Measurements from ENCODE around the gene IL5RA.

IL5RA gene

GRCh38 chr3:3119393-3119851, 9.2 kb upstream of the IL5RA start:
- Mint-ChIP-seq H3K9me3 (ENCODE audit: low read depth) (no peaks in the 10 kb centered on the region), H3K4me1 (ENCODE audit: low read depth) (no peaks in the 10 kb centered on the region), H3K27me3 (no peaks in the 10 kb centered on the region), H3K4me3 (no peak overlapping the region), H3K36me3 (no peaks in the 10 kb centered on the region), H3K27ac (no peak overlapping the region)

GRCh38 chr3:3117651-3118050, 7.5 kb upstream of the IL5RA start:
- Mint-ChIP-seq H3K4me1 (ENCODE audit: low read depth) (no peaks in the 10 kb centered on the region), H3K27ac (no peak overlapping the region), H3K9me3 (ENCODE audit: low read depth) (no peaks in the 10 kb centered on the region), H3K4me3 (no peak overlapping the region), H3K36me3 (no peaks in the 10 kb centered on the region), H3K27me3 (no peaks in the 10 kb centered on the region)

GRCh38 chr3:3113042-3113709, 3.0 kb upstream of the IL5RA start:
- Mint-ChIP-seq H3K9me3 (ENCODE audit: low read depth) (no peaks in the 10 kb centered on the region), H3K4me3 (no peak overlapping the region), H3K36me3 (no peaks in the 10 kb centered on the region), H3K27me3 (peaks cover 1% of the 10 kb centered on the region), H3K27ac (no peak overlapping the region), H3K4me1 (ENCODE audit: low read depth) (peaks cover 2% of the 10 kb centered on the region)

- Mint-ChIP-seq H3K27me3 (peaks cover 1% of the 10 kb centered on the region), H3K9me3 (ENCODE audit: low read depth) (no peaks in the 10 kb centered on the region), H3K36me3 (no peaks in the 10 kb centered on the region), H3K4me3 (no peak overlapping the region), H3K4me1 (ENCODE audit: low read depth) (peaks cover 2% of the 10 kb centered on the region), H3K27ac (no peak overlapping the region)
Observed at GRCh38 chr3:3110749-3111361, 681 bp upstream of the IL5RA start.

GRCh38 chr3:3109407-3110298, 521 bp downstream of the IL5RA start:
- H3K27me3 Mint-ChIP-seq: peaks cover 6% of the 10 kb centered on the region
- H3K4me1 Mint-ChIP-seq (ENCODE audit: low read depth): peaks cover 2% of the 10 kb centered on the region
- no peak overlapping the region for H3K27ac Mint-ChIP-seq
- H3K9me3 Mint-ChIP-seq (ENCODE audit: low read depth): no peaks in the 10 kb centered on the region
- H3K36me3 Mint-ChIP-seq: no peaks in the 10 kb centered on the region
- no peak overlapping the region for H3K4me3 Mint-ChIP-seq

GRCh38 chr3:3107858-3108257, 2.3 kb downstream of the IL5RA start:
- Mint-ChIP-seq H3K27ac (no peak overlapping the region), H3K4me1 (ENCODE audit: low read depth) (peaks cover 2% of the 10 kb centered on the region), H3K9me3 (ENCODE audit: low read depth) (no peaks in the 10 kb centered on the region), H3K36me3 (no peaks in the 10 kb centered on the region), H3K27me3 (peaks cover 6% of the 10 kb centered on the region), H3K4me3 (no peak overlapping the region)

- Mint-ChIP-seq H3K27me3 (peaks cover 6% of the 10 kb centered on the region), H3K36me3 (no peaks in the 10 kb centered on the region), H3K4me3 (no peak overlapping the region), H3K4me1 (ENCODE audit: low read depth) (peaks cover 2% of the 10 kb centered on the region), H3K27ac (no peak overlapping the region), H3K9me3 (ENCODE audit: low read depth) (no peaks in the 10 kb centered on the region)
Observed at GRCh38 chr3:3107181-3107580, 3.0 kb downstream of the IL5RA start.

GRCh38 chr3:3105815-3106214, 4.4 kb downstream of the IL5RA start:
- H3K9me3 Mint-ChIP-seq (ENCODE audit: low read depth): no peaks in the 10 kb centered on the region
- no peak overlapping the region for H3K27ac Mint-ChIP-seq
- no peak overlapping the region for H3K4me3 Mint-ChIP-seq
- no peaks in the 10 kb centered on the region for H3K36me3 Mint-ChIP-seq
- peaks cover 6% of the 10 kb centered on the region for H3K27me3 Mint-ChIP-seq
- peaks cover 2% of the 10 kb centered on the region for H3K4me1 Mint-ChIP-seq (ENCODE audit: low read depth)

- Mint-ChIP-seq H3K9me3 (ENCODE audit: low read depth) (no peaks in the 10 kb centered on the region), H3K27ac (no peak overlapping the region), H3K4me1 (ENCODE audit: low read depth) (peaks cover 2% of the 10 kb centered on the region), H3K36me3 (no peaks in the 10 kb centered on the region), H3K27me3 (peaks cover 6% of the 10 kb centered on the region), H3K4me3 (no peak overlapping the region)
Observed at GRCh38 chr3:3105246-3105645, 4.9 kb downstream of the IL5RA start.

- Mint-ChIP-seq H3K4me1 (ENCODE audit: low read depth) (no peaks in the 10 kb centered on the region), H3K9me3 (ENCODE audit: low read depth) (no peaks in the 10 kb centered on the region), H3K27me3 (peaks cover 7% of the 10 kb centered on the region), H3K36me3 (no peaks in the 10 kb centered on the region), H3K4me3 (no peak overlapping the region), H3K27ac (no peak overlapping the region)
Observed at GRCh38 chr3:3102751-3103150, 7.4 kb downstream of the IL5RA start.

GRCh38 chr3:3101660-3102458, 8.3 kb downstream of the IL5RA start:
- Mint-ChIP-seq H3K4me3 (no peak overlapping the region), H3K27ac (no peak overlapping the region)

GRCh38 chr3:3097958-3098357, 12.2 kb downstream of the IL5RA start:
- H3K4me1 Mint-ChIP-seq (ENCODE audit: low read depth): no peaks in the 10 kb centered on the region
- H3K36me3 Mint-ChIP-seq: no peaks in the 10 kb centered on the region
- peaks cover 5% of the 10 kb centered on the region for H3K27me3 Mint-ChIP-seq
- no peaks in the 10 kb centered on the region for H3K9me3 Mint-ChIP-seq (ENCODE audit: low read depth)
- no peak overlapping the region for H3K4me3 Mint-ChIP-seq
- H3K27ac Mint-ChIP-seq: no peak overlapping the region

More at GRCh38 chr3:3101660-3102458, 8.3 kb downstream of the IL5RA start:
- no peaks in the 10 kb centered on the region for H3K4me1 Mint-ChIP-seq (ENCODE audit: low read depth)
- H3K36me3 Mint-ChIP-seq: no peaks in the 10 kb centered on the region
- H3K27me3 Mint-ChIP-seq: peaks cover 7% of the 10 kb centered on the region
- H3K9me3 Mint-ChIP-seq (ENCODE audit: low read depth): no peaks in the 10 kb centered on the region

- H3K27me3 Mint-ChIP-seq: peaks cover 3% of the 10 kb centered on the region
- H3K36me3 Mint-ChIP-seq: no peaks in the 10 kb centered on the region
- no peak overlapping the region for H3K4me3 Mint-ChIP-seq
- no peaks in the 10 kb centered on the region for H3K9me3 Mint-ChIP-seq (ENCODE audit: low read depth)
- H3K4me1 Mint-ChIP-seq (ENCODE audit: low read depth): no peaks in the 10 kb centered on the region
- H3K27ac Mint-ChIP-seq: no peak overlapping the region
Observed at GRCh38 chr3:3089017-3089416, 21.2 kb downstream of the IL5RA start.

GRCh38 chr3:3087716-3088465, 22.3 kb downstream of the IL5RA start:
- Mint-ChIP-seq H3K9me3 (ENCODE audit: low read depth) (no peaks in the 10 kb centered on the region), H3K36me3 (no peaks in the 10 kb centered on the region), H3K4me3 (no peak overlapping the region), H3K27me3 (peaks cover 3% of the 10 kb centered on the region), H3K4me1 (ENCODE audit: low read depth) (no peaks in the 10 kb centered on the region), H3K27ac (no peak overlapping the region)
